Measurements from ENCODE around the gene SLAMF7.

- TF ChIP-seq CTCF (conservative IDR thresholded peaks at IDR 0.05 in 1 of 2, IDR thresholded peaks at IDR 0.05 in 1 of 2; ENCODE audit: extremely low read depth in 1 of 2, insufficient read depth in 1 of 2, low read depth in 1 of 2, low read length in 2 of 2) (no peak), EZH2 (IDR thresholded peaks at IDR 0.05; ENCODE audit: borderline replicate concordance, low read length) (no peak)
These were observed 36.9 kb upstream of the SLAMF7 start for GRCh38 chr1:160702100-160702499.
